RWPE1 (cell line): ENCODE results near the gene TRIM29.

Source experiments
- CTCF ChIA-PET: fragments of 350-600 bp; sonication (Branson Sonifier 250); formaldehyde crosslinking; extraction: SDS; loops from one replicate; lab custom pipeline; 2021; lab: Yijun Ruan, JAX
- POLR2A ChIA-PET: fragments of 400-600 bp; formaldehyde crosslinking; extraction: SDS; loops from one replicate; lab custom pipeline; 2020; ENCODE audit warnings: antibody characterized with exemption; ENCODE audit not compliant: low non-redundant PET; lab: Yijun Ruan, JAX
- DNase-seq: peaks from one replicate; pipeline ENCODE4 v3.0.0; 2012; ENCODE audit warnings: low spot score
- H3K27ac ChIP-seq: fragments of 450-650 bp; 2 replicates; pipeline ENCODE4 v1.5.1; 2017
- CTCF ChIP-seq: fragments of 450-650 bp; conservative IDR thresholded peaks from 2 replicates; pipeline ENCODE4 v1.5.1; 2017; ENCODE audit warnings: low read depth, mild to moderate bottlenecking

The TRIM29 gene

DNA sequence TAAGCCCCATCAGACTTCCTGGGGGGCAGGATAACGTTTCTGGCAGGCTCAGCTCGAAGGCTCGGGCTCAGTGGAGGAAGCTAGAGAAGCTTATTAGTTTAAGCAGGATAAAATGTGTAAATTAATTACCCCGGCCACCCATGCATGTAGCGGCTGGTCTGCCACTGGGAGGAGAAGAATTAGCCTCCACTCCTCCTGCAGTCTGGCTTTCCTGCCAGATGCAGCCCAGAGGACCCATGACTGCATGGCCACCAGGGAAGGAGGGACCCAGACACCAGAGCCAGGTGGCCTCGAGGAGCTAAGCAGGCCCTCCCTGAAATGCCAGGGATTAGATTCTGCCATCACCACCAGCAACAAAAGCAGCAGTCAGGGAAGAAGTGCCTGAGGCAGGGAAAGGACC, 32.3 kb downstream of the TRIM29 start:
- CTCF ChIA-PET, result interaction anchor here (0.8 kb wide), 1 partner anchor 65 kb away, joined by 3 read pairs; no protein-coding TSS in a partner anchor
- POLR2A ChIA-PET, result no interaction called here
- no peak for DNase-seq
- H3K27ac ChIP-seq, result no peak overlapping the region
- no peak for TF ChIP-seq CTCF

- TF ChIP-seq CTCF, result no peak
- no peak for DNase-seq
- ChIA-PET POLR2A (no interaction called here), CTCF (no interaction called here)
- no peak overlapping the region for H3K27ac ChIP-seq
Observed at GRCh38 chr11:120104041-120104565, 33.8 kb downstream of the TRIM29 start.

GRCh38 chr11:120102864-120103122, 35.1 kb downstream of the TRIM29 start:
- CTCF ChIA-PET, result no interaction called here
- DNase-seq, result no peak
- no peak for TF ChIP-seq CTCF
- POLR2A ChIA-PET, result no interaction called here
- no peak overlapping the region for H3K27ac ChIP-seq

- ChIA-PET CTCF (interaction anchor here (0.6 kb wide), 1 partner anchor 65 kb away, joined by 3 read pairs; no protein-coding TSS in a partner anchor), POLR2A (no interaction called here)
- TF ChIP-seq CTCF, result no peak
- no peak for DNase-seq
- H3K27ac ChIP-seq, result no peak overlapping the region
Observed at GRCh38 chr11:120102050-120102863, 35.7 kb downstream of the TRIM29 start.

GRCh38 chr11:120098503-120099020, 39.4 kb downstream of the TRIM29 start:
- no peak for DNase-seq

More at GRCh38 chr11:120098503-120099020, 39.4 kb downstream of the TRIM29 start:
- ChIA-PET CTCF (interaction anchor here (1.3 kb wide), 1 partner anchor 9 kb away, joined by 5 read pairs; no protein-coding TSS in a partner anchor), POLR2A (no interaction called here)
- no peak overlapping the region for H3K27ac ChIP-seq
- no peak for TF ChIP-seq CTCF
